OCI-LY7 (cell line): ENCODE results near the gene PFKFB2.

Experiments
- CTCF ChIP-seq: fragments of 200-600 bp; sonication (generic); conservative IDR thresholded peaks from 2 replicates; pipeline ENCODE4 v1.5.1; 2014; ENCODE audit warnings: mild to moderate bottlenecking, antibody characterized with exemption, low read length, moderate library complexity, mixed read lengths
- EZH2phosphoT487 ChIP-seq: fragments of 200-600 bp; sonication (generic); IDR thresholded peaks from 2 replicates; pipeline ENCODE4 v1.6.1; 2018; ENCODE audit warnings: low read depth, borderline replicate concordance, mild to moderate bottlenecking, mixed run types, antibody characterized with exemption, low read length, moderate library complexity, mixed read lengths

- no peak for TF ChIP-seq CTCF
- TF ChIP-seq EZH2phosphoT487, result no peak
These were observed 3.6 kb downstream of the PFKFB2 start for GRCh38 chr1:207056673-207057072.
